PFSK-1 (cell line): ENCODE results near the gene BLCAP.

Experiments
- POLR2AphosphoS5 ChIP-seq: IDR thresholded peaks from 2 replicates; pipeline ENCODE4 v1.6.1; 2012; ENCODE audit warnings: low read depth, mild to moderate bottlenecking, control low read depth, low read length, moderate library complexity
- TAF1 ChIP-seq: IDR thresholded peaks from 2 replicates; pipeline ENCODE4 v1.6.1; 2012; ENCODE audit warnings: low read length, control low read depth, borderline replicate concordance; ENCODE audit not compliant: insufficient read depth
- TF ChIP-seq, protein P1 (sequence below), 2 experiments: IDR thresholded peaks; 2 replicates each; pipeline versions ENCODE4 v1.6.1 to v1.8.0; 2011 to 2012; ENCODE audit warnings: low read depth in 2 of 2, low read length in 2 of 2, control low read depth in 1 of 2, inconsistent platforms in 1 of 2, mild to moderate bottlenecking in 1 of 2, moderate library complexity in 1 of 2; ENCODE audit not compliant: insufficient read depth in 1 of 2

DNA sequence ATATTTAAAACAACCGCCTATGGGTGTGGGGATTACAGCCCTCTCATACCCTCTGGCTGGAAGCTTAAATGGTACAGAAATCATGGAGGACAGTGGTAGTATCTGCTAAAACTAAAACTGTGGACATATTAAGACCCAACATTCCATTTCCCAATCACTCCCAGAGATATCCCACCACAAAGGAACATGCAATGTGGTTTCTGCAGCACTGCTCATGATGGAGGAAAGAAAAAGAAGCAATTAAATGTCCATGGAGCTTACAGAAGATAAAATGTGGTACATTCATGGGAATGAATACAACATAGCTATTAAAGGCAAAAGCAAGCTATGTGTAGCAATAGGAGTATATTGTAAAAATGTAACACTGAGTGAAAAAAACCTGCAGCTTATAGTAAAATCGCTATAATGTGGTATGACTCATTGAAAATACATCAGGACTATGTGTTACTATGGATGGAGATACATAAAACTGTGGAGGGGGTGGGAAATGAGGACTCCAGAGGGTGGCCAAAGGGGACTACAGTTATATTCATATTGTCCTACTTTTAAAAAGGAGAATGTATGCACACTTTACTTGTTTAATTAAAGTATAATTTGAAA lies 29.5 kb downstream of the BLCAP start:
- TF ChIP-seq POLR2AphosphoS5, result no peak
- TF ChIP-seq TAF1, result no peak
- TF ChIP-seq, protein P1, sequence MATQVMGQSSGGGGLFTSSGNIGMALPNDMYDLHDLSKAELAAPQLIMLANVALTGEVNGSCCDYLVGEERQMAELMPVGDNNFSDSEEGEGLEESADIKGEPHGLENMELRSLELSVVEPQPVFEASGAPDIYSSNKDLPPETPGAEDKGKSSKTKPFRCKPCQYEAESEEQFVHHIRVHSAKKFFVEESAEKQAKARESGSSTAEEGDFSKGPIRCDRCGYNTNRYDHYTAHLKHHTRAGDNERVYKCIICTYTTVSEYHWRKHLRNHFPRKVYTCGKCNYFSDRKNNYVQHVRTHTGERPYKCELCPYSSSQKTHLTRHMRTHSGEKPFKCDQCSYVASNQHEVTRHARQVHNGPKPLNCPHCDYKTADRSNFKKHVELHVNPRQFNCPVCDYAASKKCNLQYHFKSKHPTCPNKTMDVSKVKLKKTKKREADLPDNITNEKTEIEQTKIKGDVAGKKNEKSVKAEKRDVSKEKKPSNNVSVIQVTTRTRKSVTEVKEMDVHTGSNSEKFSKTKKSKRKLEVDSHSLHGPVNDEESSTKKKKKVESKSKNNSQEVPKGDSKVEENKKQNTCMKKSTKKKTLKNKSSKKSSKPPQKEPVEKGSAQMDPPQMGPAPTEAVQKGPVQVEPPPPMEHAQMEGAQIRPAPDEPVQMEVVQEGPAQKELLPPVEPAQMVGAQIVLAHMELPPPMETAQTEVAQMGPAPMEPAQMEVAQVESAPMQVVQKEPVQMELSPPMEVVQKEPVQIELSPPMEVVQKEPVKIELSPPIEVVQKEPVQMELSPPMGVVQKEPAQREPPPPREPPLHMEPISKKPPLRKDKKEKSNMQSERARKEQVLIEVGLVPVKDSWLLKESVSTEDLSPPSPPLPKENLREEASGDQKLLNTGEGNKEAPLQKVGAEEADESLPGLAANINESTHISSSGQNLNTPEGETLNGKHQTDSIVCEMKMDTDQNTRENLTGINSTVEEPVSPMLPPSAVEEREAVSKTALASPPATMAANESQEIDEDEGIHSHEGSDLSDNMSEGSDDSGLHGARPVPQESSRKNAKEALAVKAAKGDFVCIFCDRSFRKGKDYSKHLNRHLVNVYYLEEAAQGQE (IDR thresholded peaks at IDR 0.05; ENCODE audit: insufficient read depth in 1 of 2, low read depth in 2 of 2, low read length in 2 of 2), result no peak
